Esophagus squamous epithelium (tissue), 4 donors: ENCODE data around the gene ZNF446.

Source experiments
- POLR2A ChIP-seq, 4 donors: fragments of 450-650 bp; IDR thresholded peaks; one replicate each; pipeline ENCODE4 v1.6.1; 2017; ENCODE audit warnings: antibody characterized with exemption in 4 of 4, mild to moderate bottlenecking in 4 of 4, moderate library complexity in 3 of 4
- TF ChIP-seq, protein P1 (sequence below), 6 experiments: fragments of 450-650 bp in 4 of 6; fragments of 200-600 bp in 2 of 6; sonication (generic) in 2 of 6; IDR thresholded peaks; one replicate each; pipeline ENCODE4 v1.5.1; 2016 to 2019; ENCODE audit warnings: antibody characterized with exemption in 6 of 6, mild to moderate bottlenecking in 4 of 6, moderate library complexity in 4 of 6

DNA sequence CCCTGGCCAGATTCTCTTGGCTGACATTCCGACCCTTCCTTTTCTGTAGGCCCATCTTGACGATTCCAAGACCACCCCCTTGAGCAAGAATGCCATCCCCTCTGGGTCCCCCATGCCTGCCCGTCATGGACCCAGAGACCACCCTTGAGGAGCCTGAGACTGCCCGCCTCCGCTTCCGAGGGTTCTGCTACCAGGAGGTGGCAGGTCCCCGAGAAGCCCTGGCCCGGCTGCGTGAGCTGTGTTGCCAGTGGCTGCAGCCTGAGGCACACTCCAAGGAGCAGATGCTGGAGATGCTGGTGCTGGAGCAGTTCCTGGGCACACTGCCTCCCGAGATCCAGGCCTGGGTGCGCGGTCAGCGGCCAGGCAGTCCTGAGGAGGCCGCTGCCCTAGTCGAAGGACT is 978 bp downstream of the ZNF446 start:
- TF ChIP-seq, protein P1, sequence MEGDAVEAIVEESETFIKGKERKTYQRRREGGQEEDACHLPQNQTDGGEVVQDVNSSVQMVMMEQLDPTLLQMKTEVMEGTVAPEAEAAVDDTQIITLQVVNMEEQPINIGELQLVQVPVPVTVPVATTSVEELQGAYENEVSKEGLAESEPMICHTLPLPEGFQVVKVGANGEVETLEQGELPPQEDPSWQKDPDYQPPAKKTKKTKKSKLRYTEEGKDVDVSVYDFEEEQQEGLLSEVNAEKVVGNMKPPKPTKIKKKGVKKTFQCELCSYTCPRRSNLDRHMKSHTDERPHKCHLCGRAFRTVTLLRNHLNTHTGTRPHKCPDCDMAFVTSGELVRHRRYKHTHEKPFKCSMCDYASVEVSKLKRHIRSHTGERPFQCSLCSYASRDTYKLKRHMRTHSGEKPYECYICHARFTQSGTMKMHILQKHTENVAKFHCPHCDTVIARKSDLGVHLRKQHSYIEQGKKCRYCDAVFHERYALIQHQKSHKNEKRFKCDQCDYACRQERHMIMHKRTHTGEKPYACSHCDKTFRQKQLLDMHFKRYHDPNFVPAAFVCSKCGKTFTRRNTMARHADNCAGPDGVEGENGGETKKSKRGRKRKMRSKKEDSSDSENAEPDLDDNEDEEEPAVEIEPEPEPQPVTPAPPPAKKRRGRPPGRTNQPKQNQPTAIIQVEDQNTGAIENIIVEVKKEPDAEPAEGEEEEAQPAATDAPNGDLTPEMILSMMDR (IDR thresholded peaks at IDR 0.05), result no peak
- no peak for TF ChIP-seq POLR2A (IDR thresholded peaks at IDR 0.05)
